GM12891 (cell line): ENCODE data around the gene GCC1.

Source experiments
- DNase-seq: peaks from one replicate; pipeline ENCODE4 v3.0.0; 2011; ENCODE audit warnings: low spot score; ENCODE audit not compliant: insufficient read length
- FAIRE-seq: peaks from 2 replicates; lab custom pipeline; 2011; peaks lifted over from hg19 to GRCh38; lab: Jason Lieb, UNC
- PAX5 ChIP-seq: IDR thresholded peaks from 2 replicates; pipeline ENCODE4 v1.6.1; 2011; ENCODE audit warnings: low read length, moderate library complexity, mild to moderate bottlenecking; ENCODE audit not compliant: insufficient read depth, severe bottlenecking
- POLR2A ChIP-seq: IDR thresholded peaks from 2 replicates; pipeline ENCODE4 v1.6.1; 2011; ENCODE audit warnings: low read depth, low read length, control low read depth
- POLR2AphosphoS5 ChIP-seq: IDR thresholded peaks from 2 replicates; pipeline ENCODE4 v1.6.1; 2011; ENCODE audit warnings: low read depth, low read length, control low read depth
- POU2F2 ChIP-seq: IDR thresholded peaks from 2 replicates; pipeline ENCODE4 v1.6.1; 2011; ENCODE audit warnings: low read depth, mild to moderate bottlenecking, control low read depth, low read length, moderate library complexity
- SPI1 ChIP-seq: IDR thresholded peaks from 2 replicates; pipeline ENCODE4 v1.6.1; 2011; ENCODE audit warnings: low read depth, low read length, control low read depth
- TAF1 ChIP-seq: IDR thresholded peaks from 2 replicates; pipeline ENCODE4 v1.6.1; 2011; ENCODE audit warnings: low read depth, low read length, control low read depth

GCC1 gene

DNA sequence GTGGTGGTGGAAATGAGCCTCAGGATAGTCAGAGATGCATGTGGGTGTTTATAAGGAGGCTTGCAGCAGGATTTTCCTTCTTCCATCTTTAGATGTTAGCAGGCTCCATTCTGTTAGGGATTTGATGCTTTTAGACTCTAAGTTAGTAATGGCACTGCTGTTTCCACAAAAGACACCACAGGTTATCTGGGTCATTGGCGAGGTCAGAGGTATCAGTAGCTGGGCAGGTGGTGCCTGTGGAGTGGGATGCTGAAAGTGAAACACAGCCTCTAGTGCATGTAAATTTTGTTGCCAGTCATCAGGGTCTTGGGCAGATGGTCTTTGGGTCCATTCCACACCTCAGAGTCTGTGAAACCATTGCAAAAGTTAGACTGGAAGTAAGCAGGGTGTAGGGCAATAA is 33.4 kb upstream of the GCC1 start:
- TF ChIP-seq POU2F2, result no peak
- no peak for TF ChIP-seq POLR2A
- TF ChIP-seq POLR2AphosphoS5, result no peak
- no peak for TF ChIP-seq TAF1
- TF ChIP-seq PAX5, result no peak
- no peak for TF ChIP-seq SPI1
- DNase-seq, result no peak
- FAIRE-seq, result no peak

DNA sequence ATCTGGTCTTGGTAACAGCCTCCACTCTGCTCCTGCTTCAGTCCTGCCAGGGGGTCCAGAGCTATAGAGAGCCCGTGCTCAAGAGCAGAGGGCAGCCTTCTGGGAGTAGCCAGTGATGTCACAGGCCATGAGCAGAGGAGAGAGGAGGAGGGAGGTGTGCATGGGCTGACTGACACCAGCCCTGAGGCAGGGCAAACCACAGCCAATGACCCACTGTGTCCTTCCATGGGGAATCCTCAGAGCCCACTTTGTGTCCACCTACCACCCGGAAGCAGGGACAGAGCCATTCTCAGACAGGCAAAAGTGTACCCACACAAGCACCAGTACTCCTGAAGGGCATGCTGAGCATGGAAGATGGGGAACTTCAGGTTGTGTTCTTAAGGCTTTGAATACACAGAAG is 32.6 kb upstream of the GCC1 start, which contains the start of gene PAX4:
TSS of gene PAX4 (minus strand) at position 101 of the 400 bp plus-strand sequence. CDS start 2,214 bp downstream, outside the sequence.
- DNase-seq, result no peak
- FAIRE-seq, result no peak
- no peak for TF ChIP-seq PAX5

GRCh38 chr7:127616724-127617123 is 31.3 kb upstream of the GCC1 start:
- no peak for DNase-seq
- FAIRE-seq, result no peak
- TF ChIP-seq TAF1 (no peak), POLR2AphosphoS5 (no peak), POLR2A (no peak), PAX5 (no peak), SPI1 (no peak), POU2F2 (no peak)

- no peak for DNase-seq
- TF ChIP-seq POLR2A (no peak), POLR2AphosphoS5 (no peak), PAX5 (no peak), TAF1 (no peak), POU2F2 (no peak), SPI1 (no peak)
- FAIRE-seq, result no peak
These were observed 26.9 kb upstream of the GCC1 start for GRCh38 chr7:127612263-127612662.

GRCh38 chr7:127609297-127609696 is 23.9 kb upstream of the GCC1 start:
- no peak for DNase-seq

DNA sequence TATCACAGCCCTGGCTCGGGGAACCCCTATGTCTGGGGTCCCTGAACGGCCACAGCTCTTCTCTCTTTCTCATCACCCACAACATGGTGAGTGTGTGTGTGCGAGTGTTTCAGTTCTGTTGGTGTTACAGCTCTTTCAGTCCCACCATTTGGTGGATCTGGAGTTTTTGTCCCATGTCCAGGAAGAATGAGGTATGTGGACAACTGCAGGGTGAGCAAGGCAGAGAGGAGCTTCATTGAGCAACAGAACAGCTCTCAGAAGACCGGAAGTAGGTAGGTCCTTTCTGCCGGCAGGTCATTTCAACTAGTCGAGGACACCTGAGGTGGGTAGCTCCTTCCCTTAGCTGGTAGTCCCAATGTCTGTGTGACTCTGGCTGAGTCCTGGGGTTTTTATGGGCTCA is 23.1 kb upstream of the GCC1 start:
- TF ChIP-seq POLR2AphosphoS5 (no peak), PAX5 (no peak), TAF1 (no peak), POLR2A (no peak), POU2F2 (no peak), SPI1 (no peak)
- DNase-seq, result no peak
- FAIRE-seq, result no peak

More at GRCh38 chr7:127609297-127609696, 23.9 kb upstream of the GCC1 start:
- TF ChIP-seq TAF1 (no peak), POU2F2 (no peak), SPI1 (no peak), POLR2A (no peak), POLR2AphosphoS5 (no peak), PAX5 (no peak)
- FAIRE-seq, result no peak

DNA sequence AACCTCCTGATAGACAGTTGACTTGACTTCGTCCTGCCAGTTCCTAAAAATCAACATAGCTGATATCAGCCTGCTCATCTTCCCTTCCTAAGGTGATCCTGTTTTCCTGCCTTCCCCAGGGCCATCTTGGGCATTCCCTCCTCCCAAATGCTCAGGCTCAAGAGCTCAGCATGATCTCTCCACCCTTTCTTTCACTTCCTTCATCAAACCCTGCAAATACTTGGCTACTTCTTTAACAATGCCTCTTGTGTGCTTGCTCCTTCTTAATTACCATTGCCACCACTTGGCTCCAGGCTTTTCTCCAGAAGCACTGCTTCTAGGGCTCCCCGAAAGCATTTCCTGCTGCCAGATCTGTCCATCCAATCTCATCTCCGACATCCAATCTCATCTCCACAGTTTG is 15.5 kb upstream of the GCC1 start:
- DNase-seq, result no peak
- FAIRE-seq, result peak; percentile 9
- TF ChIP-seq POU2F2, result no peak
- TF ChIP-seq PAX5, result no peak
- TF ChIP-seq POLR2AphosphoS5, result no peak
- TF ChIP-seq TAF1, result no peak
- no peak for TF ChIP-seq POLR2A
- no peak for TF ChIP-seq SPI1

- TF ChIP-seq POU2F2, result no peak
- TF ChIP-seq POLR2A, result no peak
- TF ChIP-seq POLR2AphosphoS5, result no peak
- TF ChIP-seq PAX5, result no peak
- TF ChIP-seq TAF1, result no peak
- TF ChIP-seq SPI1, result no peak
- no peak for FAIRE-seq
These were observed 12.9 kb upstream of the GCC1 start for GRCh38 chr7:127598318-127598717.

DNA sequence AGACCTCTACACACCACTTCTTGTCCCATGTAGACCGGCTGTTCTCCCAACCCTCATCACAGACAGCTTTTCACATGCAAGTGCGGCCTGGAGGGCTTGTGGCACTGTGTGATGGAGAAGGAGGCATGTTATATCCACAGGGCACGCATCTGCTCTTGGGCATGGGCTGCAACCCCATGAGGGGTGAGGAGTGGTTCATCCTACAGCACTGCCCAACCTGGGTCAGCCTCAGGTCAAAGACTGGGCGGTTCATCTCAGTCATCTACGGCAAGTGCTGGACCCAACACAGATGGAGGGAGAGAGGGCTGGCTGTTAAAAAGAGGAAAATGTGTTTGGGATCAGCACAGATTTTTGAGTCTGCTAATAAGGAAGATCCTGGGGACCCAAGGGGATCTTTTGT is 10.3 kb upstream of the GCC1 start:
- no peak for FAIRE-seq
- TF ChIP-seq POLR2A, result no peak
- no peak for TF ChIP-seq TAF1
- TF ChIP-seq PAX5, result no peak
- TF ChIP-seq POLR2AphosphoS5, result no peak
- TF ChIP-seq SPI1, result no peak
- no peak for TF ChIP-seq POU2F2
- DNase-seq, result no peak

More at GRCh38 chr7:127598318-127598717, 12.9 kb upstream of the GCC1 start:
- DNase-seq, result no peak

- TF ChIP-seq POLR2AphosphoS5 (no peak), SPI1 (peak; percentile 22; the same call in 1 of the 2 replicates)
- DNase-seq (no peak), FAIRE-seq (no peak)
These were observed 9.1 kb upstream of the GCC1 start for GRCh38 chr7:127594490-127594889.

DNA sequence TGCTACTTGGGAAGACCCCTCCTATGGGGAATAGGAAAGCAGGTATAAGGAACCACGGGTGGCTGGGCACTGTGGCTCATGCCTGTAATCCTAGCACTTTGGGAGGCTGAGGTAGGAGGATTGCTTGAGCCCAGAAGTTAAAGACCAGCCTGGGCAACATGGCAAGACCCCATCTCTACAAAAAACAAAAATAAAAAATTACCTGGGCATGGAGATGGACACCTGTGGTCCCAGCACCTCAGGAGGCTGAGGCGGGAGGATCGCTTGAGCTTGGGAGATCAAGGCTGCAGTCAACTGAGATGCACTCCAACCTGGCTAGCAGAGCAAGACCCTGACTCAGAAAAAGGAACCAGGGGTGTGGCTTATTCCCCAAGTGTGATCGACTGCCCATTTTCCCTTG is 7.2 kb upstream of the GCC1 start:
- no peak for TF ChIP-seq POU2F2
- no peak for TF ChIP-seq TAF1
- TF ChIP-seq POLR2AphosphoS5, result no peak
- no peak for TF ChIP-seq PAX5
- no peak for TF ChIP-seq SPI1
- TF ChIP-seq POLR2A, result no peak; the same call in 1 of the 2 replicates
- DNase-seq, result no peak
- no peak for FAIRE-seq

DNA sequence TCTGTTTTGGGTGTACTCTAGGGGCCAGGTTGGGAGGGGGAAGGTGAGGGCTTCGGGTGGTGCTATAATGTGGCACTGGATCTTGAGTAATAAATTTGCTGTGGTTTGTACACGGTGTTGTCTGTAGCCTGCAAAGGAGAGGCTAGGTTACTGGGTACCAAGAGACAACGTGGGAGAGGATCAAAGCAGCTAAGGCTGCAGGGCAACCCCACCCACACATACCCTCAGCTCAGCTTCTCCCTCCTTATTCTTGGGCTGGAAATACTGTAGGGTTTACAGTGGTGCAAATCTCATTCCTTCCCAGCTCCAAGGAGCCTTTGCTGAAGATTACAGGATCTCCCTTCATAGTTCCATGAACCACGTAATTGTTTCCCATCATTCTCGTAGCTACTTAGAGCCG is 6.2 kb upstream of the GCC1 start:
- DNase-seq (no peak), FAIRE-seq (no peak)
- TF ChIP-seq TAF1, result no peak
- TF ChIP-seq SPI1, result no peak
- TF ChIP-seq POLR2A, result no peak
- TF ChIP-seq POU2F2, result no peak
- no peak for TF ChIP-seq POLR2AphosphoS5
- TF ChIP-seq PAX5, result no peak
